HG03354 (cell line): Measurements from ENCODE around the gene GNG2.

ENCODE experiments used
- ATAC-seq: cut with Tn5 transposase; IDR thresholded peaks from one replicate; pipeline ENCODE4 v1.9.1; 2021; ENCODE audit warnings: mild to moderate bottlenecking; ENCODE audit not compliant: unreplicated experiment, poor library complexity, severe bottlenecking

Gene GNG2

GRCh38 chr14:51881636-51882035, 21.2 kb downstream of the GNG2 start:
- no peak for ATAC-seq

- ATAC-seq, result no peak
These were observed 22.8 kb downstream of the GNG2 start for GRCh38 chr14:51883232-51883631.

- peak; percentile 83 for ATAC-seq
These were observed 23.9 kb downstream of the GNG2 start for GRCh38 chr14:51884086-51884927.

GRCh38 chr14:51889851-51890250, 29.4 kb downstream of the GNG2 start:
- ATAC-seq, result no peak

GRCh38 chr14:51894250-51894649, 33.8 kb downstream of the GNG2 start:
- ATAC-seq, result no peak

GRCh38 chr14:51895375-51895774, 35.0 kb downstream of the GNG2 start:
- no peak for ATAC-seq

GRCh38 chr14:51897791-51898355, 37.5 kb downstream of the GNG2 start:
- no peak for ATAC-seq

GRCh38 chr14:51901475-51902024, 41.1 kb downstream of the GNG2 start:
- no peak for ATAC-seq

- ATAC-seq, result peak; percentile 81
These were observed 45.3 kb downstream of the GNG2 start for GRCh38 chr14:51905656-51906121.

GRCh38 chr14:51908086-51908485, 47.7 kb downstream of the GNG2 start:
- no peak for ATAC-seq

- ATAC-seq, result no peak
These were observed 51.8 kb downstream of the GNG2 start for GRCh38 chr14:51912112-51912786.

GRCh38 chr14:51914310-51914709, 53.9 kb downstream of the GNG2 start:
- no peak for ATAC-seq

- no peak for ATAC-seq
These were observed 56.8 kb downstream of the GNG2 start for GRCh38 chr14:51917193-51917592.

GRCh38 chr14:51921026-51921425, 60.6 kb downstream of the GNG2 start:
- no peak for ATAC-seq

- ATAC-seq, result no peak
These were observed 62.2 kb downstream of the GNG2 start for GRCh38 chr14:51922624-51923023.

- ATAC-seq, result no peak
These were observed 64.2 kb downstream of the GNG2 start for GRCh38 chr14:51924600-51924999.

GRCh38 chr14:51925980-51926379, 65.6 kb downstream of the GNG2 start:
- ATAC-seq, result no peak

GRCh38 chr14:51926449-51926848, 66.0 kb downstream of the GNG2 start:
- no peak for ATAC-seq

- ATAC-seq, result no peak
These were observed 68.2 kb downstream of the GNG2 start for GRCh38 chr14:51928568-51928967.

- ATAC-seq, result no peak
These were observed 68.8 kb downstream of the GNG2 start for GRCh38 chr14:51929166-51929565.
